HG03095 (cell line): ENCODE data around the gene MMP19.
"Not testable (repeated sequence)": the region's sequence is repeated elsewhere in the genome, so short reads cannot be mapped to it uniquely, and the experiment has no call there.

Experiments
- ATAC-seq: cut with Tn5 transposase; IDR thresholded peaks from one replicate; pipeline ENCODE4 v1.9.1; 2021; ENCODE audit warnings: moderate library complexity; ENCODE audit not compliant: unreplicated experiment

Gene MMP19, protein sequence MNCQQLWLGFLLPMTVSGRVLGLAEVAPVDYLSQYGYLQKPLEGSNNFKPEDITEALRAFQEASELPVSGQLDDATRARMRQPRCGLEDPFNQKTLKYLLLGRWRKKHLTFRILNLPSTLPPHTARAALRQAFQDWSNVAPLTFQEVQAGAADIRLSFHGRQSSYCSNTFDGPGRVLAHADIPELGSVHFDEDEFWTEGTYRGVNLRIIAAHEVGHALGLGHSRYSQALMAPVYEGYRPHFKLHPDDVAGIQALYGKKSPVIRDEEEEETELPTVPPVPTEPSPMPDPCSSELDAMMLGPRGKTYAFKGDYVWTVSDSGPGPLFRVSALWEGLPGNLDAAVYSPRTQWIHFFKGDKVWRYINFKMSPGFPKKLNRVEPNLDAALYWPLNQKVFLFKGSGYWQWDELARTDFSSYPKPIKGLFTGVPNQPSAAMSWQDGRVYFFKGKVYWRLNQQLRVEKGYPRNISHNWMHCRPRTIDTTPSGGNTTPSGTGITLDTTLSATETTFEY

DNA sequence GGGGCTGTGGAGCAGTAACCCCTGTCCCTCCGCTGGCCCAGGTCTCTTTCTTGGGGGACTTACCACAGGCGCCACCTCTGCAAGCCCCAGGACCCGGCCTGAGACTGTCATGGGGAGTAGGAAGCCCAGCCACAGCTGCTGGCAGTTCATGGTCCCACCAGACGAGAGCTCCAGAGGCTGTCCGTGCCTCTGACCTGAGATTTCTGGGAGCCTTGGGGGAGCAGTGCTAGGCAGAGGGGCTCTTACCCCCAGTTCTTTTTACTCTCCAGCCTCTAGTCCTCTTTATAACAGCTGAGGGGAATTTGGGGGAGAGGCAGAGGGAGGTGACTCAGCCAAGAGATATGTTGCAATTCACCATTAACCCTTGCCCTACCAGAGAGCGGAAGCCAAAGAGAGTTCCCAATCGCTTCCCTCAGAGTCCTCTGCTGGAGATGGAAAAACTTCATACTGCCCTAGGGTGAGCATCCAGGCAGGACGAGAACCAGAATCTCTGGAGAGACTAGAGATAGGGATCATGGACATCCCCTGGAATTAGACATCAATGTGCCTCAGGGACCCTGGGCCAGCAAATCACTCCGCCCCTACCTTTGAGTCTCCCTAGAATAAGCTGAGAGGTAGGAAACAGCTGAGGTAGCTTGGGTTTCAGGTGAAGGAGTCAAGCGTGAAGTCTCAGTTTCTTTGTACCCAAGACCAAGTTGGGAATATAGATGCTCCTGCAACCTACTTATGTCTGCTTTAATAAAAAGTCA lies at the start of gene MMP19:
Gene MMP19, minus strand, starts transcription at position 256 of the 749 bp plus-strand sequence. Its CDS starts 106 bp downstream, at position 150.
- ATAC-seq = no peak

DNA sequence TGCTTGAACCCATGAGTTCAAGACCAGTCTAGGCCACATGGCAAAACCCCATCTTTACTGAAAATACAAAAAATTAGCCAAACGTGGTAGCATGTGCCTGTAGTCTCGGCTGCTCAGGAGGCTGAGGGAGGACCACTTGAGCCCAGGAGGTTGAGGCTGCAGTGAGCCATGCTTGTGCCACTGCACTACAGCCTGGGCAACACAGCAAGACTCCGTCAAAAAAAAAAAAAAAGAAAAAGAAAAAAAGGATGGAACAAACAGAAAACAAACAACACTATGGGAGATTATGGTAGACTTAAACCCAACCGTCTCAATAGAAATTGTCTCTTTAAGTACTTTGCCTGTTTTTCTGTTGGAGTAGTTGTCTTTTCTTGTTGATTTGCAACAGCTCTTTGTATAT lies 48.6 kb upstream of the MMP19 start:
- ATAC-seq = no peak

DNA sequence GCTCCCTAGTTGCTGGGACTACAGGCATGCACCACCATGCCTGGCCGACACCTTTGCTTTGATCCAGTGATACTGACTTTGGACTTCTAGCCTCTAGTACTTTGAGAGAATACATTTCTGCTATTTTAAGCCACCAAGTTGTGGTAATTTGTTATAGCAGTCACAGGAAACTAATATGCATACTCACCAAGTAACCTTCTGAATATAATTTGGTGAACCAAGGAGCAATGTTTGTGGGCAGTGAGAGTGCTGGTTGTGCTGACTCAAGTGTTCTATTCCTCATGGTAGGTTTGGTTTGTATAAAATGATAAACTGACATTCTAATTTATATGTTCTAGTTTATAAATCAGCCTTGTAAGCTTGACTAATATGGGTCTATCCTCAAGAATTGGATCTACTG lies 42.4 kb upstream of the MMP19 start:
- no peak for ATAC-seq

DNA sequence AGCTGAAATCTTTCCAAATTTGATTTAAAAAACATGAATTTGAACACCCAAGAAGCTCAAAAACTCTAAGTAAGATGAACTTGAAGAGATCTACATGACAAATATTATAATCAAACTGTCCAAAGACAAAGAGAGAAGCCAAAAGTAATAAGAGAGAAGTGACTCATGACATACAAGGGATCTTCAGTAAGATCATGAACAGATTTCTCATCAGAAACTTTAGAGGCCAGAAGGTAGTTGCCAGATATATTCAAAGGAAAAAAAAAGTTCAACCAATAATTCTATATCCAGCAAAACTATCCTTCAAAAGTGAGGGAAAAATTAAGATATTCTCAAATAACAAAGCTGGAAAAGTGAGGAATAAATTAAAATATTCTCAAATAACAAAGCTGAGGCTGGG lies 35.1 kb upstream of the MMP19 start:
- ATAC-seq = no peak

DNA sequence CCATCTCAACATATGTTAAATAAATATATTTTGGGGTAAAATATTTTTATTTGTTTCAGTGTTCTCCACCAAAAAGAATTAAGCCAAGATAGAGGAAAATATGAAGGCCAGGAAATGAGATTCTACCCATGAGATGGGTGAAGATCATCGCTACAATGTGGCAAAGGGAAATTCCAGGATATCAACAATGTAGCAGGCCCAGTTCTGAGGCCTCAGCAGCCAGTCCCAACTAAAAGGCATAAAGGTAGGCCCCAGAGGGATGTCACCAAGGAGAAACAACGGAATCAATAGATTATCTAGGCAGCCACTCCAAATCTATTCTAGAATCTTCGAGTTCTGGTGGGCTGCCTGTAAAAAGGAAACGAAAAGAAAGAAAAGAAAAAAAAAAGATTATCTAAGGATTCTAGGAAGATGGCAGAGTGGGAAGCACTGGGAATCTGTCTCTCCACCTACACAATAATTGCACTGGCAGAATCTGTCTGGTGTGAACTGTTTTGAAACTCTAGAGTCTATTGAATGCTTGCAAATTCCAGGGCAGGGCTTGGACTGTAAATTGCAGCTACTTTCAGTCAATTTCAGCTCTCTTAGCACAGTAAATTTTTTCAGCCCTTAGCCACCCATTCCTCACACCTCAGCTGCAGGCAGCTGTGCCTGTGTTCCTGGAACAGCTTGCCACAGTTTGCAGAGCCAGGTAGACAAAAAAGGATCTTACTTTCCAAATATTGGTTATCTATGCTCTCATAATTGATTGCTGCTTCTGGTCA lies 33.1 kb upstream of the MMP19 start:
- no peak for ATAC-seq

DNA sequence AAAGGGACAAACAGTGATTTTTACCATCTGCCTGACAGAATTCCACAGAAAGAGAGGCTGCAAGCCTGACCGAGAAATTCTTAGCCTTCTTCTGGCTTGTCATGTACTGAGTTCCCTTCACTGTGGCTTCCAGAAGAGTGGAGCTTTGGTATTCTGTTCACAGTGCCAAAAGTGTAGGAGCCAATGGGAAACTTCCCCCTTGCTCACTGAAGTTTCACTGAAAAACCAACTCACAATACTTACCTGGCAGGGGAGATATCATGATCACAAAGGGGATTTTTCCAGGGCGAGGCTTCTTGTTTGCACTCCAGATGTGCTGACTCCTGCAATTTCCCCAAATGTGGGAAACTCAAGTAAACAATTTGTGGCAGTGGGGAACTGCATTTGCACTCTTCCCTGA lies 31.7 kb upstream of the MMP19 start:
- ATAC-seq = no peak

DNA sequence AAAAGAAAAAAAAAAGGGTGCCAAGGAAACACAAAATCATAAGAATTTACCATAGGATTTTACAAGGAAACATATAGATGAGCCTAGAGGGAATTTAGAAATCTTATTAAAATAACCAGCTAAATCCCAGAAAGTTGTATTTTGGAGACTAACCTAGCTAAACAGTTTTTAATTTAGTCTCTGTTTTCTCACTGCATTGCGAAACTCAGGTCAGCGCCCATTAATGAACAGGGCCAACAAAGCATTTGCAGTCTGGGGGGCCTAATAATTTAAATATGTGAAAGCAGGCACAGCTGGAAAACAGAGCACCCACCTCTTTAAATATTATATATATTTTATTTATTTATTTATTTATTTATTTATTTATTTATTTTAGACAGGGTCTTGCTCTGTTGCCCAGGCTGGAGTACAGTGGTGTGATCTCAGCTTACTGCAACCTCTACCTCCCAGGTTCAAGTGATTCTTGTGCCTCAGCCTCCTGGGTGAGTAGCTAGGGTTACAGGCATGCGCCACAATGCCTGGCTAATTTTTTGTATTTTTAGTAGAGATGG lies 23.8 kb upstream of the MMP19 start:
- not testable (repeated sequence) for ATAC-seq

DNA sequence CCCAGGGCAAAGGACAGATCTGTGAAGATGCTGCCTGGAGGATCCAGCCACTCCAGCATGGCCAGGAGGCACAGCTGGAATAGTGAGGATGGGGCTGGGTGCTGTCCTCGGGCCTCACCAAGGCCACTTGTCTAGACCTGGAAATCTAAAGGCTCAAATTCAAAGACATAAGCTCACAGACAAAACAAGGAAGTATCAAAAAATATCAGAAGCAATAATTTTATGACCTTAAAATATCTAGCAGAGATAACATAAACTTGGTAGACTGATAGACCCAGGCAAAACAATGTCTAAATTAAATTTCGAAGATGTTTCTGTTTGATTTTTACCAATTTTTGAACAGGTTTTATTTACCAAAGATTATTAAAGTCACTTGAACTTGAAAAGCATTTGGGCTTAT lies 22.6 kb upstream of the MMP19 start:
- ATAC-seq = no peak

DNA sequence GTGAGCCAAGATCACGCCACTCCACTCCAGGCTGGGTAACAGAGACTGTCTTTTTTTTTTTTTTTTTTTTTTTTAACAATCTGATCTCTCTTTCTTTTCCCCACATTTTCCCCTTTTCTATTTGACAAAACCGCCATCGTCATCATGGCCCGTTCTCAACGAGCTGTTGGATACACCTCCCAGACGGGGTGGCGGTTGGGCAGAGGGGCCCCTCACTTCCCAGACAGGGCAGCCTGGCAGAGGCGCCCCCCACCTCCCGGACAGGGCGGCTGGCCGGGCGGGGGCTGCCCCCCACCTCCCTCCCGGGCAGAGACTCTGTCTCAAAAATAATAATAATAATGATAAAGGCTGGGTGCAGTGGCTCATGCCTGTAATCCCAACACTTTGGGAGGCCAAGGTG lies 20.2 kb upstream of the MMP19 start:
- ATAC-seq = not testable (repeated sequence)

DNA sequence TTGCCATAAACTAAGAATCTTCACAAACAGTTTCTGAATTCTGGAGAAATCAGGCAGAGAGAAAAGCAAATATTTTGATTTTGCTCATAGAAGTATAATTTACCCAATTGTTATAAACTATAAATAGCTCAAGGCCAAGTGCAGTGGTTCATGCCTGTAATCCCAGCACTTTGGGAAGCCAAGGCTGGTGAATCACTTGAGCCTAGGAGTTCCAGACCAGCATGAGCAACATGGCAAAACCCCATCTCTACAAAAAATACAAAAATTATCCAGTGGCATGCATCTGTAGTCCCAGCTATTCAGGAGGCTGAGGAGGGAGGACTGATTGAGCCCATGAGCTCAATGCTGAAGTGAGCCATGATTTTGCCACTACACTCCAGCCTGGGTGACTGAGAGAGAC lies 19.6 kb upstream of the MMP19 start:
- no peak for ATAC-seq

DNA sequence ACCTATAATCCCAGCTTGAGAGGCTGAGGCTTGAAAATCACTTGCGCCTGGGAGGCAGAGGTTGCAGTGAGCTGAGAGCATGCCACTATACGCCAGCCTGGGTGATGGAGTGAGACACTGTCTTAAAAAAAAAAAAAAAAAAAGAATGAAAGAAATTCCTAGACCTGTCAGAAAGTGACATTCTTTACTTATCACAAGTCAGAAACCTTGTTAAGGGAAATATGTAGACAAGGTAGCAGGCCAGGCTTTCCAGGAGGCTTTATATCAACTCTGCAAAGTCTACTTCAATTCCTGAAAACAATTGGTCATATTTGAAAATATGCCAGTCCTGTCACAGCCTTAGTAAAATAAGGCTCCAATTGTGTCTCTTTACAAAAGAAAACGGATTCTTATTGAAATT lies 19.1 kb upstream of the MMP19 start:
- ATAC-seq = no peak

DNA sequence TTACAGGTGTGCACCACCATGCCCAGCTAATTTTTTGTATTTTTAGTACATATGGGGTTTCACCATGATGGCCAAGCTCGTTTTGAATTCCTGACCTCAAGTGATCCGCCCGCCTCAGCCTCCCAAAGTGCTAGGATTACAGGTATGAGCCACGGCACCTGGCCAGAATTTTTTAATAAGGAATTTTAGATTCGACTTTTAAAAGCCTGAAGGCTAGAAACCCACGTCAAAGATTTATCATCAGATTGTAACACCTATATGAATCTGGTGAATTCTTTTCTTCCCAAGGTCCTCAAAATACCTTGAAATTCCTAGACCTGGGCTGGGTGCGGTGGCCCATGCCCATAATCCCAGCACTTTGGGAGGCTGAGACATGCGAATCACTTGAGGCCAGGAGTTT lies 18.7 kb upstream of the MMP19 start:
- no peak for ATAC-seq

DNA sequence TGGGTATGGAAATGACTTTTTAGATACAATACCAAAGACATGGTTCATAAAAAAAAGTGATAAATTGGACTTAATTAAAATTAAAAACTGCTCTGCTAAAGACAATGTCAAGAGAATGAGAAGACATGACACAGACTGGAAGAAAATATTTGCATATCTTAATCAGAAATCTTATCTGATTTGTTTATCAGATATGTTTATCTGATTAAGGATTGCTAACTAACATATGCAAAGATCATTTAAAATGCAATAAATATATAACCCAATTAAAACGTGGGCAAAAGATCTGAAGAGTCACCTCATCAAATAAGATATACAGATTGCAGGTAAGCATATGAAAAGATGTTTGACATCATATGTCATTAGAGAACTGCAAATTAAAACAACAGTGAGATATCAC lies 10.0 kb upstream of the MMP19 start:
- ATAC-seq = no peak

DNA sequence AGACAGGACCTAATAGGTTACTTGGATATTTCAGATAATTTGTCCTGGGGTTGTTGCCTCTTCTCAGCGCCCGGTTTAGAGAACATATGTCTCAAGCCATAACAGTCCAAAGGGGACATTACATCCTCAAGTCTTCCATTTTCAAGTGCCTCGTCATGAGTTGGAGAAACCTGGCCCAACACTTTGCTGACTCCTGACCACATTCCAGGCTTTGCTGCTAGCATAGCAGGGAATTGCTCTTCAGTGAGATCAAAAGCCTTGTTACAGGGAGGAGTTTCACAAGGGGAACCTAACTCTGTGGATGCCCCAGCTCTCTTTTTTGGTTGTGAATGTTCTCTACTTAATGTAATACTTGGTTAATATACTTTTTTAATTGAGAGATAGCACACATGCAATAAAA lies 8.2 kb upstream of the MMP19 start:
- ATAC-seq = no peak

DNA sequence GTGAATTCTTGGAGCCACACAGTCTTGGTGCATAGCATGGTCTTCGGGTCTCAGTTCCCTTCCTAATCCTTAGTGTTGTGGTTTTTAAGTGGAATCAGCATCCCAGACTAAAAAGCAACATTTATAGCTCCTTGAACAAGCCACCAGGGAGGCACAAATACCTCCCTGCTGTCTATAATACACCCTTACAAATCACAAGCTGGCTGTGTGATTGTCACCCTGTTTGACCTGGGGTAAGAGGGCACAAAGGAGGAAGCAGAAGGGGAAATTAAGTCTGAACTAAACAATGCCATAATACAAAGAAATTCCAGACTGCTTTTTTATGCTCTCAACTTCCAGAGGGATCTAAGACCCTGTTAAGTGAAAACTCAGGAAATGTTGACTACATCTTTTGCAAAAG lies 7.7 kb upstream of the MMP19 start:
- ATAC-seq = no peak

DNA sequence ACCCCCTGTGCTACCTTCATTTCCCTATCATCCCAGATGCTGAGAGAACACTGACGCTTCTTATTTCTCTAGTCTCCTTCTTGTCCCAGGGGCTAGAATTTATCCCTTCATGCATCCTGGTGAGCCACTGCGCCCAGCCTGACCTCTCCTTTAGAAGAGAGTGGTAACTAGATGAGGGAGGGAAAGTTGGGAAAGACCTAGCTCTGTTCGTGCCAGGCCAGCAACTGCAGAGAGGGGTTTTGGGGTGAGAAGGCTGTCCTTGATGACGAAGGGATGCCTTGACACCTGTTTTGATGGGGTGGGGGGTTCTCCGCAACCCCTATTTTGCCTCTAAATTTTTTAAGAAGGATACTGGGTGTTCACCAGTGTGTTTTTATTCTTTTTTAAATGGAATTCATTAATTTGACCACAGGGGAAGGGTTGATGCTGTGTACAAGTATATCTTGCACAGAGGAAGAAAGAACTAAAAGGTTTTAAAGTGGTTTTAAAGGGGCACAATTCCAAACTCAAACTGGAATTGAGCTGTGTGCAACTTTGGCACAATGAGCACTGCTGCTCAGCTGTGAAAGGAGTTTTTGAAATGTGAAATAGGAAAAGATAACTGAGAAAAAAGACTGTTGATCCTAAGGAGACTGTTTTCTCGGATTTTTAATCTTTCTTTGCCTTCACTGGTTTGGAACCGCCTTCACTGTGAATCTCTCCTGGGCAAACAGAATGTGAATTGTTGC lies 7.0 kb upstream of the MMP19 start:
- ATAC-seq = no peak

DNA sequence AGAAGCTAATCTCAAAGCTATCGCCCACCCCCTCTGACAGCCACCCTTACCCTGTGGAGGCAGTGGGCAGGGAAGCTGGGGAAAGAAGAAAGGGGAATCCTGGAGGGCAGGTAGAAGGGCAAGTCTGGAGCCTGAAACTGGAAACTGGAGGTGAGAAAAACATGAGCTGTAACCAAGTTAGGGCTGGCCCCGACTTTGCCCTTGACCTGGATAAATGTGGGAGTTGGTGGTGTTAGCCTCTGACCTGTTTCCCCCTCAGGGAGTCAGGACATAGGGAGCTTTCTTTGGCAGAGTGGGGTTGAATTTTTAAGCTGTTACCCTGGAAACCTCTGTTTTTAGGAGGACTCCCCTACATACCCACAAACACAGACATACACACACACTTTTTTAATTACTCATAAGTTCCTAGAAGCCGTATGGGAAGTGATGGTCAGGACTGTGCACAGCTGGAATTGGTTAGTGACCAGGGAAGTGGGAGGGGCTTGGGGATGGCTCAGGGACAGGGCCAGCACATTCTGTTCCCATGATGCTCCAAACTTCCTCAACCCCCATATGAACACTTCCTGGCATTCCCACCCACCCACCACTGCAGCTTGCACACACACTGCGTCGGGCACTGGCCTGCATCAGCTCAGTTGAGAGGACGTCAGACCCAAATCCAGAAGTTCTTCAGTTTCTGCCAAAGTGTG lies 5.0 kb upstream of the MMP19 start:
- no peak for ATAC-seq

DNA sequence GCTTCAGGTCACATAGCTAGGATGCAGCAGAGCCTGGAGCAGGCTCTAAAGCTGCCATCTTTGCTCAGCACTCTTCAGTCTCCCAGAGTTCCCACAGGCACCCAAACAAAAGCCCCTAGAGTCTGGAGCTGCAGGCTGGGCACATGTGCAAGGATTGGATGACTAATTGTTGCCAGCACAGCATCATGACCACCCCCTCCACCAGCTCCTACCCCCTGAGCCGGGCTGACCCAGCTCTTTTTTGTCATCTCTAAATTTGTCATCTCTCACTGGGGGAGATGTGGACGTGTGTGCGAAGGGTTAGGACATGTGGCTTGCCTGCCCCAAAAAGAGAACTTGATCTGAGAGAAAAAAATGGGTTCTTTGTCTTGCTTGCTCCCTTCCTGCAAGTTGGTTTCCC lies 4.3 kb upstream of the MMP19 start:
- no peak for ATAC-seq

DNA sequence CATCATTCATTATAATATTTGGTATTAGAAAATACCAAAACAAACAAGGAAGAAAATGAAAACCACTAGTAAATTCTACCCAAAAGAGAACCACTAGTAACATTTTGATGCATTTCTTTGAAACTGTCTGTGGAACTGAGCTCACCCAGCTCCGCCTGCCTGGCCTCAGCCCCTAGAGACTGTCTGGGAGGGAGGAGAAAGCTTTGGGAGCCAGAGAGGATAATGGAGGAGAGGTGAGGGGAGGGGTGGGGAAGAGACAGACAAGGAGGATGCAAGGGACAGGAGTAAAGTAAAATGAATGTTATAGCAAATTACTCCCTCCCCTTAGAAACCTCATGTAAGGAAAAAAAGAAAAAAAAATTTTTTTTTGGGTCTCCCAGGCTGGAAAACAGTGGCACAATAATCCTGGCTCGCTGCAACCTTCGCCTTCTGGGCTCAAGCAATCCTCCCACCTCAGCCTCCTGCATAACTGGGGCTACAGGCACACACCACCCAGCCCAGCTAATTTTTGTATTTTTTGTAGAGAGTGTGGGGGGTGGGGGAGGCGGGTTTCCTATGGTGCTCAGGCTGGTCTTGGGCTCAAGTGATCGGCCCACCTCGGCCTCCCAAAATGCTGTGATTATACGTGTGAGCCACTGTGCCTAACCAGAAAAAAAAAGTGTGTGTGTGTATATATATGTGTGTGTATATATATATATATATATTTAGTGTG lies 3.2 kb upstream of the MMP19 start:
- ATAC-seq = no peak
